ENCODE measurements around the gene ZDHHC14.

The ZDHHC14 gene

GRCh38 chr6:157534134-157534871, 153.3 kb downstream of the ZDHHC14 start:
- DNase-seq (ENCODE audit: low spot score), result no peak

- no peak for DNase-seq (ENCODE audit: low spot score)
These were observed 154.0 kb downstream of the ZDHHC14 start for GRCh38 chr6:157534977-157535339.

GRCh38 chr6:157535340-157536222, 154.6 kb downstream of the ZDHHC14 start:
- DNase-seq (ENCODE audit: low spot score), result no peak

GRCh38 chr6:157536223-157536545, 155.2 kb downstream of the ZDHHC14 start:
- DNase-seq (ENCODE audit: low spot score), result no peak

- DNase-seq (ENCODE audit: low spot score), result no peak
These were observed 156.6 kb downstream of the ZDHHC14 start for GRCh38 chr6:157537556-157537955.

- no peak for DNase-seq (ENCODE audit: low spot score)
These were observed 157.2 kb downstream of the ZDHHC14 start for GRCh38 chr6:157538168-157538567.

GRCh38 chr6:157538698-157539097, 157.7 kb downstream of the ZDHHC14 start:
- no peak for DNase-seq (ENCODE audit: low spot score)

GRCh38 chr6:157539421-157539822, 158.4 kb downstream of the ZDHHC14 start:
- DNase-seq (ENCODE audit: low spot score), result no peak

GRCh38 chr6:157539900-157540752, 159.1 kb downstream of the ZDHHC14 start:
- DNase-seq (ENCODE audit: low spot score), result no peak

- DNase-seq (ENCODE audit: low spot score), result no peak
These were observed 160.8 kb downstream of the ZDHHC14 start for GRCh38 chr6:157541618-157542413.

- DNase-seq (ENCODE audit: low spot score), result no peak
These were observed 161.6 kb downstream of the ZDHHC14 start for GRCh38 chr6:157542414-157543160.

- no peak for DNase-seq (ENCODE audit: low spot score)
These were observed 165.3 kb downstream of the ZDHHC14 start for GRCh38 chr6:157546321-157546720.

GRCh38 chr6:157547112-157547511, 166.1 kb downstream of the ZDHHC14 start:
- no peak for DNase-seq (ENCODE audit: low spot score)

GRCh38 chr6:157548635-157549467, 167.9 kb downstream of the ZDHHC14 start:
- DNase-seq (ENCODE audit: low spot score), result no peak

GRCh38 chr6:157549468-157549745, 168.4 kb downstream of the ZDHHC14 start:
- DNase-seq (ENCODE audit: low spot score), result no peak

GRCh38 chr6:157550114-157550989, 169.4 kb downstream of the ZDHHC14 start:
- no peak for DNase-seq (ENCODE audit: low spot score)

- no peak for DNase-seq (ENCODE audit: low spot score)
These were observed 170.2 kb downstream of the ZDHHC14 start for GRCh38 chr6:157551041-157551832.

- DNase-seq (ENCODE audit: low spot score), result no peak
These were observed 171.2 kb downstream of the ZDHHC14 start for GRCh38 chr6:157552081-157552747.
